ENCODE measurements around the gene RAI14. TPM values are rescaled to one million over a fixed set of nuclear protein-coding genes. Genes with fewer than 3 reads are reported as not detected.

RAI14 gene
- total RNA-seq, 1 experiment from 2014 or later = 71.5 TPM

GRCh38 chr5:34731435-34732232 is 75.5 kb downstream of the RAI14 start:
- Mint-ChIP-seq H3K27me3 (ENCODE audit: insufficient read depth, unreplicated experiment) (no peaks in the 10 kb centered on the region), H3K4me3 (ENCODE audit: unreplicated experiment) (no peak overlapping the region), H3K36me3 (ENCODE audit: insufficient read depth, unreplicated experiment) (peaks cover 33% of the 10 kb centered on the region), H3K9me3 (ENCODE audit: unreplicated experiment) (peaks cover 8% of the 10 kb centered on the region), H3K4me1 (ENCODE audit: low read depth, unreplicated experiment) (no peaks in the 10 kb centered on the region), H3K27ac (ENCODE audit: unreplicated experiment) (peak overlapping the region; percentile 57)
- BruUV-seq (replicated peaks) = no TSS peak
- no peaks in the 10 kb centered on the region for H3K27me3 ChIP-seq (replicated peaks; ENCODE audit: control insufficient read depth, insufficient read depth, low read length)
- no peak overlapping the region for H3K4me3 ChIP-seq (ENCODE audit: low read depth, low read length)
- intact Hi-C loops (cut with micrococcal nuclease; ENCODE audit: unreplicated experiment) = no loop called here
- ChIA-PET POLR2A (interaction anchor here (0.5 kb wide), 1 partner anchor 44 kb away, joined by 3 read pairs; no protein-coding TSS in a partner anchor), CTCF (no interaction called here)
- no peaks in the 10 kb centered on the region; the same call in none of the 2 replicates for H3K36me3 ChIP-seq (ENCODE audit: control insufficient read depth, insufficient read depth, low read length)
- H3K4me1 ChIP-seq = peaks cover 18% of the 10 kb centered on the region
- H3K9me3 ChIP-seq = peaks cover 14% of the 10 kb centered on the region
- no peak for DNase-seq
- TF ChIP-seq, protein P1, sequence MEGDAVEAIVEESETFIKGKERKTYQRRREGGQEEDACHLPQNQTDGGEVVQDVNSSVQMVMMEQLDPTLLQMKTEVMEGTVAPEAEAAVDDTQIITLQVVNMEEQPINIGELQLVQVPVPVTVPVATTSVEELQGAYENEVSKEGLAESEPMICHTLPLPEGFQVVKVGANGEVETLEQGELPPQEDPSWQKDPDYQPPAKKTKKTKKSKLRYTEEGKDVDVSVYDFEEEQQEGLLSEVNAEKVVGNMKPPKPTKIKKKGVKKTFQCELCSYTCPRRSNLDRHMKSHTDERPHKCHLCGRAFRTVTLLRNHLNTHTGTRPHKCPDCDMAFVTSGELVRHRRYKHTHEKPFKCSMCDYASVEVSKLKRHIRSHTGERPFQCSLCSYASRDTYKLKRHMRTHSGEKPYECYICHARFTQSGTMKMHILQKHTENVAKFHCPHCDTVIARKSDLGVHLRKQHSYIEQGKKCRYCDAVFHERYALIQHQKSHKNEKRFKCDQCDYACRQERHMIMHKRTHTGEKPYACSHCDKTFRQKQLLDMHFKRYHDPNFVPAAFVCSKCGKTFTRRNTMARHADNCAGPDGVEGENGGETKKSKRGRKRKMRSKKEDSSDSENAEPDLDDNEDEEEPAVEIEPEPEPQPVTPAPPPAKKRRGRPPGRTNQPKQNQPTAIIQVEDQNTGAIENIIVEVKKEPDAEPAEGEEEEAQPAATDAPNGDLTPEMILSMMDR (IDR thresholded peaks at IDR 0.05; ENCODE audit: insufficient read depth in 1 of 2, low read depth in 1 of 2, low read length in 1 of 2, severe bottlenecking in 1 of 2, unreplicated experiment in 1 of 2) = no peak

DNA sequence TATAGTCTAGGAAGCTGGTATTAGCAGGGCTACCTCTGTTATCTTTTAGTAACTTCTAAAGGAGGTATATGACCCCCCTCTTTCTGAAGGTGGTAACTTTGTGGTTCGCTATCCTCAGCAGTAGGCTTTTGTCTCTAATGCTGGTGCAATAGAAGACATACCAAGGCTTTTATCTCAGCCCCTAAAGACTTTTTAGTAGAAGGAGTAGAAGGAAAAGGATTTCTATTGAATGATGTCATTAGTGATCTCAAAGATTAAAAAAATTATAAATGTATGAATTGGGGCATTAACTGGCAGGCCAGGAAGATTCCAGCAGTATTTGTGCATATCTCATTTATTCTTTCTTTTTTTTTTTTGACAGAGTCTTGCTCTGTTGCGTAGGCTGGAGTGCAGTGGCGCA is 78.2 kb downstream of the RAI14 start:
- intact Hi-C loops (cut with micrococcal nuclease; ENCODE audit: unreplicated experiment) = no loop called here
- BruUV-seq (replicated peaks) = no TSS peak

DNA sequence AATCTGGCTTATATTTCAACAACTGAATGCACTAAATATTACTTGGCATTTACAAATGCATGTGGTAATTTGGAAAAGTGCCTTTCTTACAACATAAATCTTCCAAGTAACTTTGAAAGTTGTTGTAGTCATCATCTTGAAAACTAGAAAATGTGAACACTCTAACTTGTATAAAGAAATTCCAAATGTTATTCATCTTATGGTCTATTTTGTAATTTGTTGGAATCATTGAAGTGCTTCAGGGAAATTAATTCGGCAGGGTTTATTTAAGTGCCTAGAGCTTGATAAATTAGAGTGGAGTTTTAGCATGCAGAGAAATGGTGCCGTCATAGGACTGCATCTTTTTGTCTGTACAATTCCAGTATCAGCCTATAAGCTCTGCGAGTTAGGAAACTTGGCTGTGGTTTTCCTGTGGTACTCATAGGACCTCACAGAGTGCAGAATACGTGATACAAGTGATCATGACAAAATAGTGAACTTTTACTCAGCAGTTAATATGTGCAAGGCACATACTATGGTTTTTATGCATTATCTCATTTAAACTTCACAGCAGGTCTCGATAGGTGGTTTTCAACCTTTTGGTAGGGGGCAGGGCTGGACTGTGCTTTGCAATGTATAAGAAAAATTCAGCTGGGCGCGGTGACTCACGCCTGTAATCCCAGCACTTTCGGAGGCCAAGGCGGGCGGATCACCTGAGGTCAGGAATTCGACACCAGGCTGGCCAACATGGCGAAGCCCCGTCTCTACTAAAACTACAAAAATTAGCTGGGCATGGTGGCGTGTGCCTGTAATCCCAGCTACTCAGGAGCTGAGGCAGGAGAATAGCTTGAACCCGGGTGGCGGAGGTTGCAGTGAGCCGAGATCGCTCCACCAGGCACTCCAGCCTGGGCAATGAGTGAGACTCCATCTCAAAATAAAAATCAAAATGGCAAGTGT is 79.6 kb downstream of the RAI14 start:
- BruUV-seq (replicated peaks) = no TSS peak
- POLR2A ChIA-PET = no interaction called here
- H3K36me3 ChIP-seq (ENCODE audit: control insufficient read depth, insufficient read depth, low read length) = no peaks in the 10 kb centered on the region
- Mint-ChIP-seq H3K4me3 (ENCODE audit: unreplicated experiment) (no peak overlapping the region), H3K9me3 (ENCODE audit: unreplicated experiment) (no peaks in the 10 kb centered on the region), H3K27ac (ENCODE audit: unreplicated experiment) (no peak overlapping the region), H3K27me3 (ENCODE audit: insufficient read depth, unreplicated experiment) (no peaks in the 10 kb centered on the region), H3K36me3 (ENCODE audit: insufficient read depth, unreplicated experiment) (peaks cover 26% of the 10 kb centered on the region), H3K4me1 (ENCODE audit: low read depth, unreplicated experiment) (no peaks in the 10 kb centered on the region)
- H3K4me1 ChIP-seq = peaks cover 16% of the 10 kb centered on the region
- H3K27me3 ChIP-seq (replicated peaks; ENCODE audit: control insufficient read depth, insufficient read depth, low read length) = no peaks in the 10 kb centered on the region
- no peak for DNase-seq
- CTCF ChIA-PET = no interaction called here
- TF ChIP-seq, protein P1 (IDR thresholded peaks at IDR 0.05; ENCODE audit: insufficient read depth in 1 of 2, low read depth in 1 of 2, low read length in 1 of 2, severe bottlenecking in 1 of 2, unreplicated experiment in 1 of 2) = no peak
- intact Hi-C loops (cut with micrococcal nuclease; ENCODE audit: unreplicated experiment) = no loop called here
- no peaks in the 10 kb centered on the region for H3K9me3 ChIP-seq
- H3K4me3 ChIP-seq (ENCODE audit: low read depth, low read length) = no peak overlapping the region

More for the DNA sequence above, 78.2 kb downstream of the RAI14 start:
- Mint-ChIP-seq H3K27ac (ENCODE audit: unreplicated experiment) (no peak overlapping the region), H3K27me3 (ENCODE audit: insufficient read depth, unreplicated experiment) (no peaks in the 10 kb centered on the region), H3K4me3 (ENCODE audit: unreplicated experiment) (no peak overlapping the region), H3K9me3 (ENCODE audit: unreplicated experiment) (no peaks in the 10 kb centered on the region), H3K4me1 (ENCODE audit: low read depth, unreplicated experiment) (no peaks in the 10 kb centered on the region), H3K36me3 (ENCODE audit: insufficient read depth, unreplicated experiment) (peaks cover 26% of the 10 kb centered on the region)
- ChIA-PET CTCF (no interaction called here), POLR2A (no interaction called here)
- Histone ChIP-seq H3K9me3 (no peaks in the 10 kb centered on the region; the same call in 1 of the 2 replicates), H3K4me3 (ENCODE audit: low read depth, low read length) (no peak overlapping the region), H3K27me3 (replicated peaks; ENCODE audit: control insufficient read depth, insufficient read depth, low read length) (no peaks in the 10 kb centered on the region), H3K36me3 (ENCODE audit: control insufficient read depth, insufficient read depth, low read length) (no peaks in the 10 kb centered on the region), H3K4me1 (peaks cover 18% of the 10 kb centered on the region)
- TF ChIP-seq, protein P1 (IDR thresholded peaks at IDR 0.05; ENCODE audit: insufficient read depth in 1 of 2, low read depth in 1 of 2, low read length in 1 of 2, severe bottlenecking in 1 of 2, unreplicated experiment in 1 of 2) = no peak
- no peak for DNase-seq
